ENCODE results near the gene LIMCH1. TPM values are rescaled to one million over a fixed set of nuclear protein-coding genes. Genes with fewer than 3 reads are reported as not detected.

Gene LIMCH1
- total and polyA plus RNA-seq, 2 of the 8 experiments (the other 6 are each of a cell fraction or from before 2014, with no cell fraction given), result 2.7 to 3.0 TPM

Other genes with a start within 250 kb of the LIMCH1 start
- gene PHOX2B, start 210.6 kb downstream of the LIMCH1 start, total RNA-seq (2021; fragmentation: NEBNext Ultra II Directional; extraction: Animal tissue kit (Norgen Biotek cat#: 25700)), result not detected in 2 replicates
- not detected in 2 replicates for gene PHOX2B, start 210.6 kb downstream of the LIMCH1 start, polyA plus RNA-seq (2011; rRNA removed)